ENCODE measurements around the gene GRIK2.

Gene GRIK2

DNA sequence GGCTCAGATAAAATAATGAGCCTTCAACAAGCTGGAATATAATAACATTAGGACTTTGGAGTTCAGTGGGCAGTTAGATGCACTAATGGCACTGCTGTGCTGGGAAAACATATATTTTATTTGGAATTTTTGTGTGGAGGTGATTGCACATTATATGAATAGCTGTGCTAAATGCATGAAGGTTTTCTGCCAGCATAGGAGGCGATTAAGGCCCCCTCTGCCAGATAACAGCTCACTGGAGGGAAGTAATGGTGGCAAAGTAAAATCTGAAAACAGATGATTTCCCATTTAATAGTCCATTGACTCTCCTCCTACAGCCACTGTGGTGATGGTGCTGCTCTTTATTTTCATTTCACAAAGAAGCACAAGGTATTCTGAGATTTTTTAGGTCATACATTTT lies 326.0 kb downstream of the GRIK2 start:
- DNase-seq (ENCODE audit: low read depth) = no peak

- DNase-seq (ENCODE audit: low read depth) = no peak
These were observed 329.0 kb downstream of the GRIK2 start for GRCh38 chr6:101722471-101722870.

- DNase-seq (ENCODE audit: low read depth) = no peak
These were observed 329.6 kb downstream of the GRIK2 start for GRCh38 chr6:101722991-101723579.

DNA sequence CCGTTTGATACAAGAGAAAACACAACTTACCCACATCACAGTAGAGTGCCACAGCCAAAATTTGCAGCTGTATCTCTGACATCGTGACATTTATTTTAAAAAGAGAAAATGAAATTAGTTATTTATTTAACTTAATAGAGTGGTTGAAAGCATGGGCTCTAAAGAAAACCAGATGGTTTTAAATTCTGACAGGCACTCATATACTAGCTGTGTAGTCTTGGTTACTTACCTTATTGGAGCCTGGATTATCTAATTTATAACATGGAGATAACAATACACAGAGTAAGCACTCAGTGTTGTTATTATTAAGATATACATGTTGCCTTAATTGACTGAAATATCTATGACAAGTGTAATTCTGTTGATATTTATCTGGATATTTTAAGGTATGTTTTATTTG lies 334.9 kb downstream of the GRIK2 start:
- DNase-seq (ENCODE audit: low read depth) = no peak

- DNase-seq (ENCODE audit: low read depth) = no peak
These were observed 335.4 kb downstream of the GRIK2 start for GRCh38 chr6:101728956-101729355.

DNA sequence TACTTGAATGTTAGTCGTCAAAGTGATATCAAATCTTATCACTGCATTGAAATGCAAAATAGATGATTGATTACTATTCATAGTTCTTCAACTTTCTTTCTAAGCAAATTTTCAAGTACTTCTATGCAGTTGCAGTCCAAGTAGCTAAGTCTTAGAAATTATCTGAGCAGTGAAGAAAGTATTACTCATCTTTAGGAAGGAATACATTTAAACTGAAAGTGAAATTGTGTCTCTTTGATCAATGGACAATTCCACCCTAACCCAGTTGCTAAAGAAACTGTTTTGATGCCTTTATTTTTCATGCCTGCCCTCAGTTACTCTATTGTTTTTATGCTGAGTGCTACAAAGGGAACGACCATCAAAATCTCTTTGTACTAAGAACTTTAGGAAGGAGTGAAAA lies 337.4 kb downstream of the GRIK2 start:
- no peak for DNase-seq (ENCODE audit: low read depth)

GRCh38 chr6:101733899-101734298 lies 340.4 kb downstream of the GRIK2 start:
- no peak for DNase-seq (ENCODE audit: low read depth)

DNA sequence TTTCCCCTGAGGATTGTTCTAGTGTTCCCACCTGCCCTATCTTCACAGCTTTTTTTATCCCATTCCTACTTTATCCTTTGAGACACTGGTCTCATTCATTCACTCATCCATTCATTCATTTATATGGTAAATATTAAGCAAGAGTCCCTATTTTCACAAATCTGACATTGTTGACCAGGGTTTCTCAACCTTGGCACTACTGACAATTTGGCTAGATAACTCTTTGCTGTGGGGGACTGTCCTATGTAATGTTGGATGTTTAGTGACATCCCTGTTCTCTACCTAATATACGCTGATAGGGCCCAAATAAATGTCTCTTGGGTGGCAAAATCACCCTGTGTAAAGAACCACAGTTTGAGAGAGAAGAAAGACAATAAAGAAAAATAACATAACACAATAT lies 345.0 kb downstream of the GRIK2 start:
- no peak for DNase-seq (ENCODE audit: low read depth)

GRCh38 chr6:101740631-101741030 lies 347.1 kb downstream of the GRIK2 start:
- no peak for DNase-seq (ENCODE audit: low read depth)

- DNase-seq (ENCODE audit: low read depth) = no peak
These were observed 348.1 kb downstream of the GRIK2 start for GRCh38 chr6:101741474-101742171.

DNA sequence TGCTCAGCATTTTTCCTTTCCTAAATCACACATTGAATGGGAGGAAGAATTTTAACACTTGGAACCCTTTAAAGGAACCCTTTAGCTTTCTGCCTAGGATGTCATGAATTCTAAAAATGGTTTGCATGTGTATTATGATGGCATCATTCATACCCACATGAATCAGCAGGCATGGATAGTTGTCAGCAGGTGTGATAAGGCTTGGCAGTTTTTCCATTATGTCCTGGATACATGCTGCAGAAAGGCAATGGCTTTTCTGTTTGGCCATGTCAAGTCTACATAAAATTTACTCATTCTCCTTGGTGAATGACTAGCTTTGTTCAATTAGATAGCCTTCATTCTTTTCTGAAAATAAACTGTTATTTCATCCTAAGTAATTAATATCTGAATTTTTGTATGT lies 353.7 kb downstream of the GRIK2 start:
- no peak for DNase-seq (ENCODE audit: low read depth)

GRCh38 chr6:101747716-101748115 lies 354.2 kb downstream of the GRIK2 start:
- no peak for DNase-seq (ENCODE audit: low read depth)

GRCh38 chr6:101755931-101756330 lies 362.4 kb downstream of the GRIK2 start:
- DNase-seq (ENCODE audit: low read depth) = no peak

GRCh38 chr6:101758368-101758767 lies 364.9 kb downstream of the GRIK2 start:
- DNase-seq (ENCODE audit: low read depth) = no peak

DNA sequence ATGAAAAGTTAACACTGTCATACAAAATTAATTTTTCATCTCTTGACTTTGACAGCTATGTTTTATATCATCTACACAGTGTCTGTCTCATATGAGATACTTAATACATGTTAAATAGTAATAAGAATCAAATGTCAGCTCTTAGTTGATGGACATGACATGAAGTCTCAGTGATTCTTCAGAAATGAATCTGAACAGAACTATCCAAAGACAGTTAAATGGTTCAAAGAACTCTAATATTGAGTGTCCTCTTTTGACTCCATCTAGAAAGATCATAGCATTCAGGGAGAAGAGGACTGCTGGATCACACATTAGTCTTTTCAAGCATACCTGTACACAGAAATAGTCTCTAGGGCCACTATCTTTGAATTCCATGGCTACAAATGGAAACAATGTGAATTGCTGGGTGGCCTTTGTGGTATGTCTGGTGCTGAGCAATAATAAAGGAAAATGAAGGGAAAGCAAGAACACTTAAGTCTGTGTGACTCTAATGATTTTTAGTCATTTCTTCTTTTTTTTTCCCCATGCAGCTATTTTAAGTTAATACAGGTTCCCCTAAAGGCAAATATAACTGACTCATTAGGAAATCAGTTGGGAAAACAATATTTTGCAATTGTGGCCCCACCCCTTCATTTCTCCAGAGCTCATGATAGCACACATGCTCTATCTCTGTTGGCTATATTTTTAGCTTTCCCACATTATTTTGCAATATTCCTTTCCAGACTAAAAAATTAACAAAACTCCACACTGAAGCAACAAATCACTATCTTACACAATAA lies 367.5 kb downstream of the GRIK2 start:
- no peak for DNase-seq (ENCODE audit: low read depth)

GRCh38 chr6:101762851-101763250 lies 369.3 kb downstream of the GRIK2 start:
- no peak for DNase-seq (ENCODE audit: low read depth)

GRCh38 chr6:101765281-101765680 lies 371.8 kb downstream of the GRIK2 start:
- DNase-seq (ENCODE audit: low read depth) = no peak

DNA sequence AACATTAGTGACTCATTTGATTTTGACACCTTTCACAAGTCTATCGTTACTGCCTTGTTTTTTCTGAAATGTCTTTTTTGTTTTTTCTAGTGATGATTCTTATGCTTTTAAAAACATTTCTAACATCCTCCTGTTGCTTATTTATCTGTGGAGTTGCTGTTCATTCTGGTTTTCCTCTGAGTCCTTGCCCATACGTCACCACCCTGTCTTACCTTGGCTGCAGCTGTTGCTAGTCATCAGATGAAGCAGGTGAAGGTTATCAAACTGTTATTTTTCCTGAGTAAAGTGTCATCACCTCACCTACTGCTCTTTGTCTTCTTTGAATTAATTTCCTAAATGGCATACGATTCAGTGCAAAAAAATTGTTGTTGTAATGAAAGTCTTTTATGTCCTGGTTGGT lies 376.6 kb downstream of the GRIK2 start:
- no peak for DNase-seq (ENCODE audit: low read depth)

GRCh38 chr6:101776919-101777350 lies 383.4 kb downstream of the GRIK2 start:
- no peak for DNase-seq (ENCODE audit: low read depth)

DNA sequence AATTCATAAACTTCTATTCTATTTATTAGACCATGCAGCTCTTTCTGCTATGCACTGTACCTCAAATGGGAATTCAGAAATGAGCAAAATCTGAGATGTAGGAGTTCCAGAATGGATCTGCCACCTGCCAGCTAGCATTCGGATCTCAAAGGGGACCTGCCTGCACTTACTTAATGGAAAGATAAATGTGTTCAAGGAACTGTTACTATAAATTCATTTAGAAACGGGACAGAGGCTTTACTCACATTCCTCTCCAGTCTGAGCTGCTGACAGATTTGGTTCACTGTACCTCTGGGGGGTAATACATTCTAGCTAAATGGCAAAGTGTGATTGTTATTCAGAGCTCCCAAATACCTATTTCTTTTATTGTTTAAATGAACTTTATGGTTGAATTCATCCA lies 384.1 kb downstream of the GRIK2 start:
- DNase-seq (ENCODE audit: low read depth) = no peak

DNA sequence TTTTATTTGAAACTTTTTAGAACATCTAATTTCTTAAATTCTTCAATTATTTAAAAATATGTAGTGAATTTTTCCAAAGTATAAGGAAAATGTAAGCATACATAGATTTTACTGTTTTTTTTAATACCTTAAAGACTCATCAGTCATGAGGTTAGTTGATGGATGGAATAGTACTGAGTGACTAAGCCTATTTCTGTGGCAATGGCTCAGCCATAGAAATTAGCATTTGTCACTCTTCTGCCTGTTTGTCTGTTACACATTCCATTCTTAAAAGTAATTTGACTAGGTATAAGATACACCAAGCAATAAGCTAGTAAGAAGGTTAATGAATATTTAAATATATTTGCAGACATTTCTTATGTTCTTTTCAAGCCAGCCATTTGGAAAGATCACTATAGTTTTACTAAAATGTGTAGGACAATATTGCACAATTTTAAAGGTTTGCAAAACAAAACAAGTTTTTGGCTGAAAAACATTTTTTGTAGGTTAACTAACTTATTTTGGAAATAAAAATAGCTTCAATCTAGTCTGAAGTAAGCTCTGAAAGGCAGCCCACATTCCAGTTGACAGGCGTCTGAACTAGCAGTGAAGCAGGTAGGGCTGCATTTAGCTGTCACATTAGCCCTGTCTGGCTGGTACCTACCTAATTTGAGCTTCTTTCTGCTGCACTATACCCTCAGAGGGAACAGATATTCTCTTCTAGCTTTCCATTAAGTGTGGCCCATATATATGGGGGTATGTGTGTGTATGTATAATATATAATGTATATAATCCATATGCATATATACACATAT lies 385.7 kb downstream of the GRIK2 start:
- DNase-seq (ENCODE audit: low read depth) = no peak

- DNase-seq (ENCODE audit: low read depth) = no peak
These were observed 389.8 kb downstream of the GRIK2 start for GRCh38 chr6:101783287-101783686.
